ENCODE data around the gene TWIST1.

Gene TWIST1

GRCh38 chr7:19094598-19095352 is 22.7 kb downstream of the TWIST1 start:
- no peak for DNase-seq (ENCODE audit: low spot score)

- no peak for DNase-seq (ENCODE audit: low spot score)
Measured at GRCh38 chr7:19094138-19094537, 23.3 kb downstream of the TWIST1 start.

GRCh38 chr7:19091550-19092200 is 25.8 kb downstream of the TWIST1 start:
- no peak for DNase-seq (ENCODE audit: low spot score)

- DNase-seq (ENCODE audit: low spot score), result no peak
Measured at GRCh38 chr7:19090526-19090925, 26.9 kb downstream of the TWIST1 start.

- no peak for DNase-seq (ENCODE audit: low spot score)
Measured at GRCh38 chr7:19089797-19090196, 27.6 kb downstream of the TWIST1 start.

- no peak for DNase-seq (ENCODE audit: low spot score)
Measured at GRCh38 chr7:19089378-19089777, 28.1 kb downstream of the TWIST1 start.

- no peak for DNase-seq (ENCODE audit: low spot score)
Measured at GRCh38 chr7:19080093-19080492, 37.3 kb downstream of the TWIST1 start.

- DNase-seq (ENCODE audit: low spot score), result no peak
Measured at GRCh38 chr7:19079066-19079465, 38.4 kb downstream of the TWIST1 start.

GRCh38 chr7:19069842-19070241 is 47.6 kb downstream of the TWIST1 start:
- no peak for DNase-seq (ENCODE audit: low spot score)

GRCh38 chr7:19066170-19066569 is 51.3 kb downstream of the TWIST1 start:
- DNase-seq (ENCODE audit: low spot score), result no peak
